Skin of body (tissue), 2 donors: Measurements from ENCODE around the gene NMNAT3. TPM values are rescaled to one million over a fixed set of nuclear protein-coding genes. Genes with fewer than 3 reads are reported as not detected.

Source experiments
- DNase-seq: peaks from one replicate; lab custom pipeline; 2025; lab: John Stamatoyannopoulos, UW
- total RNA-seq: library from RNA; depleted of rRNA; stranded (reverse); fragments of >200 nt; gene quantifications from one replicate; pipeline ENCODE4 v1.2.3, GENCODE V29; 2014

NMNAT3 gene
- total RNA-seq, 1 donor from 2014 or later: 6.7 TPM

DNA sequence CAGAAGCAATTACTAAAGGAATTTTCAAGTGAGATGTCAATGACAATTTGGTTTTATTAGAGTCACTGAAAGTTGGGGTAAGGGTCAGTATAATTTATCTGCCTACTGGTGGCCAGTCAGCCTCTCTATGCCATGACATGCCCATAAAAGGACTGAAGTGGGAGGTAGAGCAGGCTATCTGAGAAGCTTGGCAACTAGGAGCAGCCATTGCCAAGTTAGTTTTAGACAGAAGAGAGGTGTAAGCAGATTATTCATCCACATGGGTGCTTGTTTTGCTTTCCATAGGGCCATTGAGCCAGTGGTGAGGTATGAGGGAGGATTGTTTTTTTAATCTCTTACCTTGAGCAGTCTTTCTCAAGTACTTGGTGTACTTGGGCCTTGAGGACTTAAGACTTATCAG, 130.1 kb downstream of the NMNAT3 start:
- no peak for DNase-seq

DNA sequence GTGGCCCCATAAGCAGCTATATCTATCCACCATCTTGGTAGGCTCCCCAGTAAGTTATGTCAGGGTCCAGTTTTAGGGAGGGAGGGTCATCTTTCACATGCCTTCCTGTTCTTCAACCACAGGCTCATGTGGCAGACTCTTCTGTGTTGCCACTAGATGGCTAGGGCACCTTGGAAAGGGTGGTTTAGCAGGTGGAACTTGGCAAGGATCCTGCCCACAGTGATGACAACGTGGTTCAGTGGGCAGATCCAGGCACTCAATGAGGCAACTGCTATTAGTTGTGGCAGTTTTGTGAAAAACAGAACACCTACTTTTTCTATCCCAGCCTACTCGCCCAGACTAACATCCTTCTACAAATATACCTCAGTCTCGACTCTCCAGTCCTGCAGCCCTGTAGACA, 131.0 kb downstream of the NMNAT3 start:
- DNase-seq: no peak

DNA sequence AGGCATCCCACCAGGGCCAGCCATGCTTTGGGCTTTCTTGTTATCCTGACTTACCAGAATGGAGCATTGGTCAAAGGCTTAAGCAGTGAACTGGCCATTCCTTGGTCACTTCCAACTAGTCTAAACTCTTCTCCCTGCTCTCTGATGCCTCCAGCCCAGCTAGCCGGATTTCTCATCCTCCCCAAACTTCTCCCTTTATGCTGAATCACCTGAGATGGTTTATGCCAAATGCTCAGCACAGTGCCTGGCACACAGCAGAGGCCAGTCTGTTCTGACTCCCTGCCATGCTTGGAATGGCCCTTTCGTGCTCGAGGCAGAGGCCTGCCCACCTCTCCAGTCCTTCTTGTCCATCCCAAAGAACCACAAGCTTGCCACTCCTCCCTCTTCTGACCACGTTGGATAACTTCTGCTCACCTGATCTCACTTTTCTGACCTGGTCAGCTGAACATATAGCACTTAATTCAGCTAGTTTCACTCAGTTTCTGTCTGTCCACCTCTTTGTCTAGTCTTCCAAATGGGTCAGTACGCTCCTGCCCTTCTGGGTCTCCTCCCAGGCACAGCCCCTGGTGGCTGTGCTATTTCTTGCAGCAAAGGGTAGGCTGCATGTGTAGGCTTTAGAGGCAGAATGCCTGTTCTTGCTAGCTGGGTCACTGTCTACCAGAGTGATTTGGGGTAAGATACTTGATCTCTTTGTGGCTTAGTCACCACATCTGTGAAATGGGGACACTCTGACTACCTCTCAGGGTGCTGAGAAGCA, 136.1 kb downstream of the NMNAT3 start:
- DNase-seq: no peak

DNA sequence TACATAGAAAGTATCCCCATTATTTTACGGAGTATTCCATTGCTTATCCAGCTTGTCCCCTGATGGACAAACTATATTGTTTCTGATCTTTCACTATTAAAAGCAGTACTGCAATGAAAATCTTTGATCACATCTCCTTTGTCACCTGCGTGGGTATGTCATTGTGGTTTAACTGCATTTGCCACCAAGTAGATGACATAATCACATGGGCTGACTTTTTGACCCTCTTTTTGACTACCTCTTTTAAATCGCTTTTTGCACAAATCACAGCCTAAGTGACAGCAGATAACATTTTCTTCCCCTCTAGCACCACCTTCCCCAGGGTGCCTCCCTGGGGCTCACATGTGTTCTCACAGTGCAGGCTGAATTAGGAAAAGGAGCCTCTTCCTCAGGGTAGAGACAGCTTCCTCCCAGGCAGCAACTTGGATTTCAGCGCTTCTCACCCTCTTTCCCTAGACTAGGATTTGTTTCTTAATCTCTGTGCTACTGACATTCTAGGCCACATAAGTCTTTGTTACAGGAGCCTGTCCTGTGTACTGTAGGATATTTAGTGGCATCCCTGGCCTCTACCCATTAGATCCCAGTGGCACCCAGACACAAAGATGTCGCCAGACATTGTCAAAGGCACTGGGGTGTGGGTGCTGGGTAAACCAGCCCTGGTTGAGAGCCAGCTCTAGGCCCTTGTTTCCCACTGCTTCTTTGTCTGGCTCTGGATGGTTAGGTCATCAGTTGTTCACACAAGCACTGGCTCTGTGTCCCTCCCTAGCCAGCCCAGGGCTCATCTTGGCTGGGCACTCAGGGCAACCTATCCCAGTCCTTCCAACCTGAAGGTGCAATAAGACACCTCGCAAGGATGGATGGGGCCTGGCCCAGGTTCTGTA, 136.9 kb downstream of the NMNAT3 start:
- DNase-seq: no peak

DNA sequence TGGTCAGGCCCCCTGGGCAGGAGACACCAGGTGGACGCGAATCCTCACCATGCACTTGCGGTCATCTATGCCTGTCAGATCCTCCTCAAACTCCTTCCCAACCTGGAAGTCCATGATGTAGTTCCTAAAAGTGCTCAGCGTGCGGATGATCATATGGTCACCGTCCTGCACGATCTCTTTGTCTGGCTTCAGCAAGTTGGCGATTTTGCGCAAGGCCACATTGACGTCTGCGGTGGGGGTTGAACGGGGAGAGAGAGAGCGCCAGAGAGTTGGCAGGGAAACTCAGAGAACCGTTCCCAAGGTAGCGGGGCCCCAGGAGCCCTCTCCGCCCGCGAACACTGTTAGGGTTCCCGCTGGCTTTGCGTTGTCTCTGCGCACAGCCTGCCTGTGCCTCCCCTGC, 139.0 kb downstream of the NMNAT3 start:
- no peak for DNase-seq

DNA sequence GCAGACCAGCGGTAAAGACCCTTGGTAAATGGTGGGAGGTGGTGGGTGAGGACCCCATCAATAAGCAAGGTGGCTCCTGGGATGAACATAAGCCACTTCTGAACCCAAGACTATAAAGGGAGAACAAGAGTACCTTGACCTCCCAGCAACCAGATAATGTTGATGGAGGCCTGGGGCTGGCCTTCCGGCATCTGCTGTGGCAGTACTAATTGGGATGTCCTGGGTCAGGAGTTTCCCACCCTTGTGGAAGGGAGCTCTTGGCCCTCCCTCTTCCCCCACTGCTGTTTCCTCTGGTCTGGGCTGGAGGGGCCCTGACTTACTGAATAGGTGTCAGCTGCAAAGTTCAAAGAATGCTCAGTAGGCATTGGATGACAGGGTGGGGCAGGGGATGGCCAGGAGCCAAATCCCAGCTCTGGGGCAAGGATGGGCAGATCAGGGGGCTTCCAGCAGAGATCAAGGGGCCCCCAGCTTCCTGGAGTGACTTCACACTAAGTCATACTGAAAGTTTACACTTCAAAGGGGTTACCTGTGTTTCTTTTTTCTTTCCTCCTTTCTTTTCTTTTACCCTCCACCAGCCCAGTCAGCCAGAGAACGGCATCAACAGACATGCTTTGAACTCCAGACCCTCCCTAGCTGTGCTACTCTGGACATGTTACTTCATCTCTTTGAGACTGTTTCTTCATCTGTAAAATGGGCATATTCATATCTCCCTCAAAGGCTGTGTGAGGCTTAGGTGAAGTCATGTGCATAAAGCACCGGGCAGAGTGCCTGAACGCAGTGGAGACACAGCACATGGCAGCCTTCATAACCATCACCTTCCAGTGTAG, 139.8 kb downstream of the NMNAT3 start:
- no peak for DNase-seq

DNA sequence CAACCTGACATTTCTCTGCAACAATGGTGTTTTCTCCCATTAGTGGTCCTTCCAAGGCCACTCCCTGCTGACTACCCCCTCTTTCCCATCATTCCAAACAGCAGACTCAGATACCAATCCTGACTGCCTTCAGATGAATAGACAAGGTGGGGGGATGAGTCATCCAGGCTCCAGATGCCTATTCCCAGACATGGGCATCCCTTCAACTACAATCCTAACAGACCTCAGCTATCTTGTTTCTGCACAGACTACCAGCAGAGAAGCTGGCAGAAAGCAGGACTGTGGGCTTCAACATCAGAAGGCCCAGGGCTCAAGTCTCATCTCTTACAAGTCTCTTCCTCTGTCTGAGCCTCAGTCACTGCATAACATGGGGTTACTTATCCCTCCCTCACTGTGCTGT, 140.4 kb downstream of the NMNAT3 start:
- no peak for DNase-seq

DNA sequence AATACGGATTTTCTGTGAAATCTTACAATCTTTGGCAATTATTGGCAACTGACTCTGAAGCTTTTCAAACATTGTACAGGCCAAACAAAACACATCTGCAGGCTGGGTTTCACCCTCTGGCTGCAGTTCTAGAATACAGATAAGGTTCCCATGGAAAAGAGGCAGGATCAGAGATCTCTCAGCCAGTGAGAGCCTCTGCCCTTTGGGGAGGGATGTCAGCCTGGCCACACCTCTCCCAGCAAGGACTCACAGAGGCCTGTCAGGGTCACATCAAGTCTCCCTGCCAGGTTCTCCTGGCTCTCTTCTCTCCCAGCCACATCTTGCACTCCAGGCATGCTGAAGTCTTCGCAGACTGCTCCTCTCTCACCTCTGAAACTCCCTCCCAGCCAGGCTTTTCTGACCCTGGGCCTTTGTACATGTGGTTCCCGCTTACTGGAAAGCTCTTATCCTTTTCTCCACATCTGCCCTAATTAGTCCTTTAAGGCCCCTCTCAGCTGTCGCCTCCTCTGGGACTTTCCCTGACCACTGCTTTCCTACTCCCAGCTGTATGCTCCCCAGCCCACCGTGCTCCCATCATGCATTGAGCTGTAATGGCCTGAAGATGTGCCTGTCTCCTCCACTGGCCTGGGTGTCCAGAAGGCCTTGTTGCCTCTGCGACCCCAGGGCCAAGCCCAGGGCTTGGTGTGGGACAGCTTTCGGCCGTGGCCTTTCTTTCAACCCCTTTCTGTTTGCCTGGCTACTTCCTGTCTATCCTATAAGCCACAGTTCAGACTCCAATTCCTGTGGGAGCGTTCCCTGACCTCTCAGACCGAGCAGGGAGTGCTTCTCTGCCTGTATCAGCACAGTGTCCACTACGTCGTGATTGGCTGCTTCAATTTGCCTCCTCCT, 142.5 kb downstream of the NMNAT3 start:
- peak; percentile 15 for DNase-seq

DNA sequence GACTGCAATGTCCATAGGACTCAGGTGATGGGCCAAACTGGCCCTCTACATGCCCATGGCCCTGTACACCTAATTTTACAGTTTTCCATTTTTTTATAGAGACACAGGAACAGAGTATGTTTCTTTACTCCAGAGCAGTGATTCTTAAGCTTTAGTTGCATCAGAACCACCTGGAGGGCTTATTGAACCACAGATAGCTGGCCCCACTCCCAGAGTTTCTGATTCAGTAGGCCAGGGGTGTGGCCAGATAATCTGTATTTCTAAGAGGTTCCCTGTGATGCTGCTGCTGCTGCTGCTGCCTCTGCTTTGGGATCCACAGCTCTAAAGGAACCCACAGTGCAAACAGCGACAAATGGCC, 143.3 kb downstream of the NMNAT3 start:
- DNase-seq: peak; percentile 42

DNA sequence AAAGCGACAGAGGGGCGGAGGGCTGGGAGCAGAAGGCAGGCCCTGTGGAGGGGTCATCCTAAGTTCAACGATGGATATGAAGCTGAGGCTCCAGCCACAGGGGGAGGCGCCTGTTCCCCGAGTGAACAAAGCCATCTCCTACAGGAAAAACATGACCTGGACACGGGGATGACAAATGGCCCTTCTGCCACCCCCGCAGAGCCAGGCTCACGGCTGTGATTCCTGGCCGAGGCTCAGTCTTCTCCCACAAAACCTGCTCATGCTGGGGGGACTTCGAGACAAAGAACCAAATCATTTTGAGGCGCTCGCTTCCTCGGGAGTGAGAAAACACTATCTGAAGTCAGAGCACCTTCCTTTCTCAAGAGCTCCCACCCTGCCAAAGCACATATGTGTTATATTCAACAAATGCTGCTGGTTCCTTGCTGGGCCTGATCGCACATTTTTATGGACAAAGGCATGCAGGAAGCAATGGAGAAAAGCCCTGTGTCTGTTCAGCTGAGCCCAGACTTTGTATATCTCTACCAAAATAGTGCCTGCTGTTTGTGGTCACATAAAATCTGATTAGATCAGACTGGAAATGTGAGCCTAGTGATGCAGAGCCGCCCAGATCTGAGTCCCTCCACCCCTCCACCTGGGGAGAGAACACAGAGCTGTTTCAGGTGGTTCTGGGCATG, 143.9 kb downstream of the NMNAT3 start:
- peak; percentile 63 for DNase-seq

DNA sequence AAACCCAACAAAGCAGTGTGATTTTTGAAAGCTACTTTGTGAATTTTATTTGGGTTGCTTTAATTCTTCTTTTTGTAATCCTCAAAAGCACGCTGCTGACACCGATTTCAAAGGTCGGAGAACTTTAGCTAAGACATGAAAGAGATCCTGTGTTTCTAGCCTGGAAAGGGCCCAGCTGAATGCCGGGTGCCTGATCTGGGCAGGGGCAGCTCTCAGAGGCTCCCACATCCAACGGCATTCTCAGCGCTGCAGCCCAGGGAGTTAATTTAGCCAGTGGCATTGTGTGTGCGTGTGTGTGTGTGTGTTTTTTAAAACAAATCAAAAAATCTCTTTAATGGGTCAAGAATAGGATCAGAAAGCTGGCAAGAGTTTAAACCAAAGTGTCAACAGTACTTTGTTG, 144.8 kb downstream of the NMNAT3 start:
- DNase-seq: no peak

DNA sequence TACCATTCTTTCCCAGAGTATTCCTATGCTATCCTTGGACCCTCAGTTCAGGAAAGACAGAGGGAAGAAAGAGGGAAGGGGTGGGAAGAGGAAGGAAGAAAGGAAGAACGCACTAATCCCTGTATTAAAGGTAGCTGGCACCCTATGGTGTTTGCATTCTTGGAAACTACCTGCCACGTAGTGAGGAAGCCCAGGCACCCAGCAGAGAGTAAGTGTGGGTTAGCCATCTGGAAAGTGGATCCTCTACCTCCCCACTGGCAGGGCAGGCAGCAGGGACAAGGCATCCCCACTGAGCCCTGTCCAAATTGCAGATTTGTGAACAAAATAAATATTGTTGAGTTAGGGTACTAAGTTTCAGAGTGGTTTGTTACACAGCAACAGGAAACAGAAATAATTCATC, 147.1 kb downstream of the NMNAT3 start:
- DNase-seq: no peak

DNA sequence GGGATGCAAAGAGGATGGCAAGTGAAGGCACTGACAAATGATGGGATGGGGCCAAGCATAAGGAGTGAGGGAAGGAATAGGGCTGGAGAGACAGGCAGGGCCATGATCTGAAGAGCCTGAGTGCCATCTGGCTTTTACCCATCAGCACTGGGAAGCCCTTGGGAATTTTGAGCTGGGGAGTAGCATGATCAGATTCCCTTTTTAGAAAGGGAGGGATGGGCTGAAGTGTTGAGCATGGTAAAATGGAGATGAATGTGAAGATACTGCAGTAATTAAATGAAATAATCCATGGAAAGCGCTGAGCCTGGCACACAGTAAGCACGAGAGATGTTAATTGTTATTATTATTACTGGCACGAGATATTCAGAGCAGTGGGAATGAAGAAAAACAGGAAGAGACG, 148.1 kb downstream of the NMNAT3 start:
- no peak for DNase-seq

DNA sequence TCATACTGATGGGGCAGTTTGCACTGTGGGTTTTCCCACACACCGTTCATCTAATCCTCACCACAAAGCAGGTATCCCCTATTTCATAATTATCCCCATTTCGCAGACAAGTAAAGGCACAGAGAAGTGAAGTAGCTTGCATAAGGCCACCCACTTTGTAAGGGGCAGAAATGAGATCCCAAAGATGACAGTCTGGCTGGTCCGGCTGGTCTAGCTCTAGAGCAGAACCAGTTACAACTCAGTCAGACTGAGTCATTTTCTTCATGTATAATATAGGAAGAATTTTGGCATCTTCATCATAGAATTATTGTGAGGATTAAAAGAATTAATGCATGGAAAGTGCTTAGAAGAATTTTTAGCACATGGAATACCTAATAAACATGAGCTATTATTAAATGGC, 148.8 kb downstream of the NMNAT3 start:
- DNase-seq: no peak

DNA sequence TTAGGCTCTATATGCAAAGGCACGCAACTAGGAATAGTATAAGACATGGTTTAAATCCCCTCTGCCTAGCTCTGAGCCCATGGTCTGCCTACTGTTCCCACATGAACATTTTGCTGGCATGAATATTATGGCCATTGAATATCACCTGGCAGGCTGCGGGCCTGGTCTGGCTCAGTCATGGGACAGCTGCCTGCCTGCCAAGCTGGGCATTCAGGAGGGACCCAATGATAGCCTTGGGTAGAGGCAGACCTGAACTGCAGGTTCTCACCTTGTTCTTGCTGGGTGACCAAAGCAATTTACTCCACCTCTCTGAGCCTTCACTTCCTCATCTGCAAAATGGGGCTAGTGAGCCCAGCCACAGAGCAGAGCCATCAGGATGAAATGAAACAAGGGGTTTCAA, 149.5 kb downstream of the NMNAT3 start:
- DNase-seq: no peak

DNA sequence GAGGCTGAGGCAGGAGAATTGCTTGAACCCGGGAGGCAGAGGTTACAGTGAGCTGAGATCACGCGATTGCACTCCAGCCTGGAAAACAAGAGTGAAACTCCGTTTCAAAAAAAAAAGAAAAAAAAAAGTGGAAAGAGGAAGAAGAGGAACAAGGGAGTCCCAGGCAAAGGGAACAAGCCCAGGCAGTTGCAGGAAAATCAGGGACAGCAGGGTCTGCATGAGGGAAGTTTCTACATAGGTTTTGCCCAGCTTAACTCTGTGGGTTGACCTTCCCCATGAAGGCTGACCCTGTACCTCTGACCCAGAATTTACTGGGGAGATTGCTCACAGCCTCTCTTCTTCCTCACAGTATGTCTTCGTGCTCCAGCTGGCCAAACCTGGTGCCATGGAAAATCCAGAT, 150.5 kb downstream of the NMNAT3 start:
- no peak for DNase-seq

DNA sequence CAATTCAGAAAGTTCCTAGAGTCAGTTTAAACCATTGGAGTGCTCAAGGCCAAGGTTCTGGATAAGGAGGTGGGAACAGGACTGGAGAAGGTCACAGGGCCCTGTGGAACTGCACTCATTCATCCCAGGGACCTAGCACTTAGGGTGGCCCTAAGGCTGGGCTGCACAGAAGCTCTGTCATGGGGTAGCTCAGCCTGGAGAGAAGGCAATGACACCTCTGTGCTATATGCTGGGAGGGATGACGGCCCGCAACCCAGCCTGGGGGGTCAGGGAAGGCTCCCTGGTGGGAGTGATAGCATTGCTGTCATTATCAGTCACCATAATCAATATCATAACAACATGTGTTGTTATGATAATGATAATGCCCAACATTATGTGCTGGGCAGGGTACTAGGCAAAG, 151.6 kb downstream of the NMNAT3 start:
- no peak for DNase-seq

DNA sequence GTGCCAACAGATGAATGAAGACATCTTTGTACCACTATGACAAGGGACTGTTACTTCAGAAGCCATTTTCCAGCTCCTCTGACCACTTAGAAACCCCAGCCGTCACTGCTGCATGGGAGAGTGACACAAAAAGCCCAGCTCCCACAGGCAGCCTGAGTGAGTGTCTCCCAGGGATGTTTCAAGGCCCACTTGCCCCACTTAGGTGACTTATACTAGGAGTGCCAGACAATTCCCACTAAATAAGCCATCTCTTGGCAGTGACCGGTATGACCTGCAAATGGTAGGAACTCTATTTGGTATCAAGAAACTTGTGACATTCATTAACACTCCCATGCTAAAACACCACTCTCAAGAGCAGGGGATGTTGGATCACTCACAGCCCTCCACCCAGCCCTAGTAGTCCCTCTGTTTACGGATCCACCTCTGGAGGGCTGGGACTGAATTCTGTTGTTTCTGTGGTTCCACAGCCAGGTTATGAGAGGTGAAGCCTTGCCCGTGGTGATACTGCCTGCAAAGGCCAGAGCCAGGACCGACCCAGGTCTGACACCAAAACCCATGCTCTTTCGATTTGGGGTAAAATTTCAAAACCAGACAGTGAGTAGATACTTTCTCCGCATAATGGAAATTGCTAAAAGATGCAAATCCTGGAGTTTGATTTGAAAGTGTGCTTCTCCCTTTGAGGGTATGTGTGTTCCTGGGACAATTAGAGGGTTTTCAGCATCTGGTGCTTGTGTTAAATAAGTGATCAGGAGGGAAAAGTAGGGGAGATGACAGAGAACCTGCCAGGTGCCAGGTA, 152.7 kb downstream of the NMNAT3 start:
- DNase-seq: no peak

DNA sequence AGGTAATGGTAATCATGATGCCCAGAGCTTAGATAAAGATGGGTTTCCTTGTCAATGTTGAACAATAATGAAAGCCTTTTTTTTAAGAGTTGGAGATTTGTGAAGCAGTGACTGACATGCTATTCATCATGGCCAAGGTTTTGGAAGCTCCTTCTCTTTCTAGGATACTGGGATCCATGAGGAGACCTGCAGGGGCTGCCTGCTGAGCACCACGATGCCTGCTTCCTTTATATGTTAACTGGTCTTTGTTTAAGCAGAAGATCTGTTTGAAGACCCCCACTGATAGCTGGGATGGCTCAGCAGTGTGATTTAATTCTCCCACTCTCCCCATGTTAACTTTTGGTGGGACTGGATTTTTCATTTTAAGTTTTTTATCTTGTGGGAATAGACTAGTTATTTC, 154.1 kb downstream of the NMNAT3 start:
- no peak for DNase-seq

DNA sequence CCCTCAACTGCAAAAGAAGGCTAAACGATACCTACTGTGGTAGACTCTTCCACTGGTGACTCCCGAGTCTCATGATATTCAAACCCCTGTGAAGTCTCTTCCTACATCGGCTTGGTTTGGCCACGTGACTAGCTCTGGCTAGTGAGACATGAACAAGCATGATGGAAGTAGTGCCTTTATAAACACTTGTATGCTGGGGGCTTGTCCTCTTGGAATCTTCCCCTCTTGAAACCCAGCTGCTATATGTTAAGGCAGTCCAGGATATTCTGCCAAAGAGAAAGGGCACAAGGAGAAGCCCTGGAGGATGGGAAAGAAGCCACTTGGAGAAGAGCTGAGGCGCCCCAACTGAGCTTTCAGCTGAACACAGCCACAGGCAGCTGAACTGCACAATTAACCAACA, 154.6 kb downstream of the NMNAT3 start:
- DNase-seq: no peak
